Measurements from ENCODE around the gene PPT2.

- no peak for TF ChIP-seq CTCF (IDR thresholded peaks at IDR 0.05; ENCODE audit: insufficient read depth, low read length)
- no peak for TF ChIP-seq POLR2AphosphoS5 (IDR thresholded peaks at IDR 0.05; ENCODE audit: low read depth)
- no peak for TF ChIP-seq GABPA (IDR thresholded peaks at IDR 0.05; ENCODE audit: low read depth)
- TF ChIP-seq SPI1 (IDR thresholded peaks at IDR 0.05; ENCODE audit: borderline replicate concordance, low read depth), result no peak
These were observed 20.2 kb upstream of the PPT2 start for GRCh38 chr6:32133786-32134185.
